HG03103 (cell line): ENCODE measurements around the gene WDPCP.
"Not testable (repeated sequence)": the region's sequence is repeated elsewhere in the genome, so short reads cannot be mapped to it uniquely, and the experiment has no call there.

Source experiments
- ATAC-seq: cut with Tn5 transposase; IDR thresholded peaks from one replicate; pipeline ENCODE4 v1.9.1; 2021; ENCODE audit warnings: low read depth; ENCODE audit not compliant: unreplicated experiment

Gene WDPCP

GRCh38 chr2:63378589-63378988, 209.7 kb downstream of the WDPCP start:
- ATAC-seq, result no peak

GRCh38 chr2:63374341-63374740, 213.9 kb downstream of the WDPCP start:
- ATAC-seq, result no peak

DNA sequence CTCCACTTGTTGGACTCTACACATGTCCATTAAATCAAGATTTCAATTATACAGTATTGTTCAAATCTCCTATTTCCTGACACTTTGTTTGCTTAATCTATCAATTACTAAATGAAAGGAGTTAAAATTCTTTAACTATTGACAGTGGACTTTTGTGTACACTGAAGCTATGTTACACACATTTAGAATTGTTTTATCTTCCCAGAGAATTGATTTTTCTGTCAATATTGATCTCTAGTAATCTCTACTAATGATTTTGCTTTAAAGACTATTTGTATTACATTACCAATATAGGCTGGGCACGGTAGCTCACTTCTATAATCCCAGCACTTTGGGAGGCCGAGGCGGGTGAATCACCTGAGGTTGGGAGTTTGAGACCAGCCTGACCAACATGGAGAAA, 215.7 kb downstream of the WDPCP start:
- no peak for ATAC-seq

DNA sequence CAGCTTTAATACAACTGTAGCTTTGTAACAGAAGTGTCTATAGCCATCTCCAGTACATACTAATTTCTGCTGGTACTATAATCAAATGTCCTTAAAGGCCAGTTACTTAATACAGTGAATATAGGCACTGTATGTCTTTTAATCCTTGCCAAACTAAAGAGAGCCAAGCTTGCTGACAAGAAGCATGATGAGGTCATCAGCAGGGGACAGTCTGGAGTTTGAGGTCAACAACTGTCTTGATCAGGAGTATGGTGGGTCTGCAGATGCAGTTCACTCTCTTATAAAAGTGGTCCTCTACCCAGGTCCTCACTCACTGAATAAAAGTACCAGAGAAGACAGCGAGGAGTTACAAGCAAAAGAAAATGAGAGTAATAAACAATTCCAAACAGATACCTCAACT, 219.1 kb downstream of the WDPCP start:
- ATAC-seq, result no peak

DNA sequence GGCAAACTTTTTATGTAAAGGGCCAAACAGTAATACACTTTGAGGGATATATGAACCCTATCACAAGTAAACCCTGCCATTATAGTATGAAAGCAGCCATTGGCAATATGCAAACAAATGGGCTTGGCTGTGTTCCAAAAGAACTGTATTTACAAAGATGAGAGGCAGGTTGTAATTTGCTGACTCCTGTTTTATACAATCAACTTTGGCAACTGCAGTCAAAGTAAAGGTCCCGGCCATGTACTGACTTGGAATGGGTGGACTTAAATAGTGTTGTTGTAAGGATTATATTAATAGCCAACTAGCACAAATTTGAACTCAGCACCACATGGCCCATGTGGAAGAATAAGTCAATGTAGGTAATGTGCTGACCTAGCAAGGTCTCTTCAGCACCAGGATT, 223.4 kb downstream of the WDPCP start:
- ATAC-seq, result no peak

DNA sequence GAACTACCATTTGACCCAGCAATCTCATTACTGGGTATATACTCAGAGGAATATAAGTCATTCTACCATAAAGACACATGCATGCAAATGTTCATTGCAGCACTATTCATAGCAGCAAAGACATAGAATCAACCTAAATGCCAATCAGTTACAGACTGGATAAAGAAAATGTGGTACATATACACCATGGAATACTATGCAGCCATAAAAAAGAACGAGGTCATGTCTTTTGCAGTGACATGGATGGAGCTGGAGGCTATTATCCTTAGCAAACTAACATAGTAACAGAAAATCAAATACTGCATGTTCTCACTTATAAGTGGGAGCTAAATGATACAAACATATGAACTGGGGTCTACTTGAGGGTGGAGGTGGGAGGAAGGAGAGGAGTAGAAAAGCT, 230.6 kb downstream of the WDPCP start:
- not testable (repeated sequence) for ATAC-seq

DNA sequence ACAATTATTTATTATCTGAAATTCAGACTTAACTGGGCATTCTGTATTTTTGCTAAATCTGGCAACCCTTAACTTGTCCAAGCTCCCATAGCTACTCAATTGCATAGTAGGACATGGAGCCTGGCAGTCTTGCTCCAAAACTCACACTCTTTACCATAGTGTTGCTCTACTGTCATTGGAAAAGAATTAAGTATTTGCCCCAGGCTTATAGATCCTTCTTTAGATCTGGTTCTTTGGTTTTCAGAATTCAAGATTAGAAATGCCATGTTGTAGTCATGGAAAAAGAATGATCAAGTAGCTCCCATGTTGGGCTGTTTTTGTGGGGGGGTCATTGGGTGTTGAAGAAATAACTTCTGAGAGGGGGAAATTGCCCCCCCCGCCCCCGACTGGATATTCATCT, 240.9 kb downstream of the WDPCP start:
- no peak for ATAC-seq

DNA sequence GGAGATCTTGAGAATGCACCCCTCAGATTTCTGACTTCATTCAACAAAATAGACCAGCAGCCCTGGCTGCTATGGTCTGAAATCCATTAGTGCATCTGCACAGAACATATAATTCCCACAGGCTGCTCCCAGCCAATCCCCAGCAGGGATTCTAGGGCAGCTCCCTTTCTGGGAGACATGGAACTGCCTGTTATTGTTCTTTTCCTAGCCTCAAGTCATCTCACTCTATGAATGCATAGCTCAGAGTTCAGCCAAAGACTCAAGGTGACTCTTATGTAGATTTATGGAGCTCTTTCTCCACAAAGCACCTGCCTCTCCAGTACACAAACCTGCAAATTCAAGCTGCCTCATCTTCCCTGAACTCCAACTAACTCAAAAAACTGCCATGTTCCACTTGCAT, 241.9 kb downstream of the WDPCP start:
- ATAC-seq, result no peak

DNA sequence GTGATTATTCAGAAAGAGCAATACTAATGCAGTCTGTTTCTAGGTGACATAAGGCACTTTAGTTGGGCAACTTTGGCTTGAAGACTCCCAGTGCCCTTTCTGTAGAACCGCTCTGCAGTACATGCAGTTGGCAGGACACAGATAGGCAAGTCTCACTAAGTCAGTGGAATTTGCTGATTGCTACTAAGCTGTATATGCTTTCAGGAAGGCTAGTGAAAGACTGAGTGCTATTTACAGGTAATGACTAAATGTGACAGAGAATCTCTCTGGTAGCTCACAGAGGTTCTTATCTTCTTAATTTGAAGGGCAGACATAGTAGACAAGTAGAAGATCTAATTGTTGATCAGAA, 243.0 kb downstream of the WDPCP start:
- ATAC-seq, result no peak

DNA sequence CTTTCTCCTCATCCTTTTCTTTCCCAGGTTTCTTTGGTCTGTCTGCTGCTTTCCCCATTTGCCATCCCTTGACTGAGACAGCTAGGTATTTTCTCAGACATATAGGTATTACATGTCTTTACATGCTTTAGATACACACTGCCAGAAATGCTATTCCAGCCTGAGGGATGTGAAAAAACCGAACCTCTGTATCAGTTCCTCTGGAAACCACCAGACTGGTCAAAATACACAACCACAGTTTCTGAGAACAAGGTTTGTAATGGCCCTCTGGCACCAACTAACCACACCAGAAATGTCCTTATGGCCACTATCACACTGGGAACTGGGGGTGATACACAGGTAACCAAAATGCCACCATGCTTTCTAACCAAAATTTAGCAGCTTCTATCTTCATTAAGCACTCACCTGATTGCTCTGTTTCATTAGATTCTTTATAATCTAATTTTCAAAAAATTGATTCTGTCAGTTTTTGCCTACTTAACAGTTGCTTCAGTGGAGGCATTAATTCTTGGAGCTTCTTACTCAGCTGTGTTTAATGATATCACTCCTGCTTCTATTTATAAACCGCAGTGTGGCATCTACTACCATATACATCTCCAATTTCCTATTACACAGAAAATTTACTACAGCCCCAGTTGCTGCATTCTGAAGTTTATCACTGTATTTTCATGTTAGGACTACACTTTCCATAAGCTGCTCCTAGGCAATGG, 243.5 kb downstream of the WDPCP start:
- ATAC-seq, result no peak

DNA sequence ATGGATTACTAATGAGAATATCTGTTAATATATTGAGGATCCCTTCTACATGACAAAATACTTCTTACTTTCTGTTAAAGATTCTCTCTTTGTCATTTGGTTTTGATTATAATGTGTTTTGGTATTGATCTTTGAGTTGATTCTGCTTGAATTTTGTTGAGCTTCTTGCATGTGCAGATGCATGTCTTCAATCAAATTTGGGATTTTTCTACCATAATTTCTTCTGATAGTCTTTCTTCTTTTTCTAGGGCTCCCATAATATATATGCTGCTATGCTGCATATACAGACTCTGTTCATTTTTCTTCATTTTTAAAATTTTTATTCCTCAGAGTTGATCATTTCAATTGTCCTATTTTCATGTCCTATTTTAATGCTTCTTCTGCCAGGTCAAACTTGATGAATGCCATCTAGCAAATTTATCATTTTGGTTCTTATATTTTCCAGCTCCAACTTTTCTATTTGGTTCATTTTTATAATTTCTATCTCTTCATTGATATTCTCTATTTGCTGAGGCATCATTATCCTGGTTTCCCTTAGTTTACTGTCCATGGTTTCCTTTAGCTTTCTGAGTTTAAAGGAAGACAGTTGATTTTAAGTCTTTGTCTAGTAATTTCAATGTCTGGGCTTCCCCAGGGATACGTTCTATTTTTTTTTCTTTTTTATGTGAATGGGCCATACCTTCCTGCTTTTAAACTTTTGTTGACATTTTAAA, 244.7 kb downstream of the WDPCP start:
- no peak for ATAC-seq

DNA sequence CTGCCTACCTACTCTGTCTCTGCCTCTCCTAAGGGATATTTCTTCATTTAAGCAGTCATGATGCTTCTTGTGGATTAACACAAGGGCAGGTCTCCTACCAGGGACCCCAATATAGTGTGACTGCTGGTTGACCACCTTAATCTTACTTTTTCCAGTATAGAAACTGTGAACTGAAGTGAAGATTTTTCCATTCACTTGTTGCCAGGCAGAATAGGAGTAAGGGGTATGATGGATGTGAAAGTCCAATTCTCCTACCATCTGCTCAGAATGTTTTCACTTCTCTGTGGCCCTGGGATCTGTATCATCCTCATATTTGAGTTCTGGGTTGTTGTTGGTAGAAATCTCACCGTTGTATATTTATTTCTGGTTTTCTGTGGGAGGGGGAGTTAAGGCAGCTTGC, 247.8 kb downstream of the WDPCP start:
- ATAC-seq, result no peak

DNA sequence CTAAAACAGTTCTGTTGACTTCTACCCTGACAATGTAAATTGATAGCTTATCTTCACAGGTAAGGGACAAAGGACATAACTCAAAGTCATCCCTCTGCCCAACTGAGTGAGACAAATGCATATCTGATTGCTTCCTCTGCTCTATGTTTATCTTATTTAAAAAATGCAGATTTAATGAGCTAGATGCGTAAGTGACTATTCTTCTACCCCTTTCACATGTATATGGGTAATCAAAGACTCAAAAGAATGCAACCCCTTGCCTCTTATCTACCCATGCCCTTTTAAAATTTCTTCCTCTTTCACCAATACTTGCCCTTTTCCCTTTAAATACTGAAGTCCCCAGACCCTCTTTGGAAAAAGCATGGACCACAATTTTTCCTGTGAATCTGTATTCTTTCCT, 253.4 kb downstream of the WDPCP start:
- no peak for ATAC-seq

- ATAC-seq, result no peak
These were observed 261.8 kb downstream of the WDPCP start for GRCh38 chr2:63326473-63326872.

- not testable (repeated sequence) for ATAC-seq
These were observed 264.6 kb downstream of the WDPCP start for GRCh38 chr2:63323662-63324061.

GRCh38 chr2:63321973-63322372, 266.3 kb downstream of the WDPCP start:
- not testable (repeated sequence) for ATAC-seq

DNA sequence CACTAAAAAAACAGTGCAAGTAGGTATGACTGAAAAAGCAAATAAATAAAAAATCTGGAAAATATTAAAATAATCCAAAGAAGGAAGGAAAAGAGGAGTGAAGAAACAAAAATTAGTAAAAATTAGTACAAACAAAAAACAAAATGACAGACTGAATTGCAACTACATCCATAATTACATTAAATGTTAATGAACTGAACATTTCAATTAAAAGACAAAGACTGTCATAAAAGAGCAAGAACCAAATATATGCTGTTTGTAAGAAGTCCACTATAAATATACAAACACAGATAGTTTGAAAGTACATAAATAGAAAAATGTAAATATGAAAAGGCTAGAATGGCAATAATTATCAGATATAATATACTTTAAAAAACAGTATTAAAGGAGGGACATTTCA, 267.6 kb downstream of the WDPCP start:
- ATAC-seq, result no peak

- no peak for ATAC-seq
These were observed 277.7 kb downstream of the WDPCP start for GRCh38 chr2:63310614-63311013.

- ATAC-seq, result no peak
These were observed 286.8 kb downstream of the WDPCP start for GRCh38 chr2:63301481-63301880.

- ATAC-seq, result no peak
These were observed 287.4 kb downstream of the WDPCP start for GRCh38 chr2:63300835-63301234.

- ATAC-seq, result no peak
These were observed 300.3 kb downstream of the WDPCP start for GRCh38 chr2:63287956-63288355.

DNA sequence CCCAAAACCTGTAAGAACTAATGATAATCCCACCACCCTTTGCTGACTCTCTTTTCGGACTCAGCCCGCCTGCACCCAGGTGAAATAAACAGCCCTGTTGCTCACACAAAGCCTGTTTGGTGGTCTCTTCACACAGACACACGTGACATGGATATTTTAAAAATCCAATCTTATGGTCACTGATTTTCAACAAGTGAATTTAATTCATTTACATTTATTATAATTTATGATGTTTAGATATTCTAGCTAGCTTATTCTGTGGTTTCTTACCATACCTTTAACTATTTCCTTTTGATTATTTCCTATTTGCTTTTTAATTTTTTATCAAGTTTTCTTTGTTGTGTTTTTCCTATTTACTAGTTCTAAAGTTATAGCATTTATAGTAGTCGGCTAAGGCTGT, 301.8 kb downstream of the WDPCP start:
- ATAC-seq, result not testable (repeated sequence)
